Lower leg skin (tissue), 4 donors: ENCODE data around the gene ARL11. TPM values are rescaled to one million over a fixed set of nuclear protein-coding genes. Genes with fewer than 3 reads are reported as not detected.
"Not testable (repeated sequence)": the region's sequence is repeated elsewhere in the genome, so short reads cannot be mapped to it uniquely, and the experiment has no call there.

ENCODE experiments used
- DNase-seq, 2 donors: peaks; one replicate each; pipeline ENCODE4 v3.0.0-alpha.2; 2019; ENCODE audit warnings: low spot score in 2 of 2
- H3K4me3 ChIP-seq: fragments of 200-600 bp; sonication (generic); 2 replicates; pipeline ENCODE4 v1.5.1; 2017; ENCODE audit warnings: mild to moderate bottlenecking, low read depth; ENCODE audit not compliant: poor library complexity, severe bottlenecking
- CTCF ChIP-seq, 3 donors: fragments of 450-650 bp; IDR thresholded peaks; one replicate each; pipeline ENCODE4 v1.5.1; 2016; ENCODE audit warnings: antibody characterized with exemption in 3 of 3, mild to moderate bottlenecking in 3 of 3, moderate library complexity in 2 of 3
- POLR2A ChIP-seq, 2 donors: fragments of 450-650 bp; IDR thresholded peaks; one replicate each; pipeline ENCODE4 v1.6.1; 2016 to 2017; ENCODE audit warnings: antibody characterized with exemption in 2 of 2, mild to moderate bottlenecking in 1 of 2, moderate library complexity in 1 of 2
- WGBS, 2 donors: methylation state at CpG; one replicate each; pipeline ENCODE4 v1.1.5; 2018; 5-methylcytosine and 5-hydroxymethylcytosine counted together
- intact Hi-C: fragments of 100-400 bp; cut with DNase I; formaldehyde crosslinking; loops from one replicate; pipeline ENCODE4 v1.15.0; 2023; ENCODE audit warnings: low total_unique reads
- total RNA-seq, 4 donors: library from RNA; depleted of rRNA; stranded (reverse); fragments of >200 nt; gene quantifications; one replicate each; pipeline ENCODE4 v1.1.0, GENCODE V29; 2016

The ARL11 gene
- total RNA-seq, 4 donors from 2014 or later, result 0.19 to 0.51 TPM; not detected in 2

GRCh38 chr13:49602005-49602404 lies 26.3 kb upstream of the ARL11 start:
- 39 to 63% methylated on average over 1 of the region's 1 CpG for WGBS, 2 donors
- intact Hi-C loops, result loop anchor here (10.0 kb wide), 1 partner anchor 297 kb away; no protein-coding TSS in a partner anchor
- no peak for TF ChIP-seq POLR2A (IDR thresholded peaks at IDR 0.05)
- TF ChIP-seq CTCF (IDR thresholded peaks at IDR 0.05), result no peak
- H3K4me3 ChIP-seq, result no peak overlapping the region
- no peak for DNase-seq

- intact Hi-C loops, result loop anchor here (10.0 kb wide), 1 partner anchor 298 kb away; no protein-coding TSS in a partner anchor
- H3K4me3 ChIP-seq, DNase-seq: not testable (repeated sequence)
- WGBS, 2 donors, result 89 to 92% methylated on average over 7 of the region's 7 CpGs
These were observed 25.7 kb upstream of the ARL11 start for GRCh38 chr13:49602615-49603014.

DNA sequence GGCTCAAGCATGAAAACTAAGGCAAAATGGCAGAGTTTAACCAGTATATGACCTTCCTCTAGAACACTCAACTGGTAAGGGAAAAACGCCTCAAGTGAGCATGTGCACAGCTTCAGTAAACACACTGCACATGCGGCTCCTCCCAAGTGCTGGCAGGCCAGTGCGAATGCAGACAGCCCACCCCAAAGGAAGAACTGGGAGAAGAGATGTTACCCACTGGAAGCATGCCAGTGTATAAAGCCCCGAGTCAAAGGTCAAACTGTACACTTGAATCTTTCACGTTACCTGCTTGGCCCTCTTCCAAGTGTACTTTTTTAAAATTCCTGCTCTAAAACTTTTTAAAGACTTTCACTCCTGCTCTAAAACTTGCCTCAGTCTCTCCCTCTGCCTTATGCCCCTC lies 23.7 kb upstream of the ARL11 start:
- no peak overlapping the region for H3K4me3 ChIP-seq
- intact Hi-C loops, result loop anchor here (10.0 kb wide), 1 partner anchor 300 kb away; no protein-coding TSS in a partner anchor
- TF ChIP-seq CTCF (IDR thresholded peaks at IDR 0.05) (no peak), POLR2A (IDR thresholded peaks at IDR 0.05) (no peak)
- DNase-seq, result no peak
- 57% methylated on average over 5 of the region's 5 CpGs for WGBS, 2 donors

- intact Hi-C loops, result loop anchor here (10.0 kb wide), 1 partner anchor 302 kb away; no protein-coding TSS in a partner anchor
- TF ChIP-seq POLR2A (IDR thresholded peaks at IDR 0.05), result no peak
- TF ChIP-seq CTCF (IDR thresholded peaks at IDR 0.05), result peak in 1 of 3 donors; percentile 77
- WGBS, 2 donors, result 28 to 29% methylated on average over 15 of the region's 15 CpGs
- no peak overlapping the region for H3K4me3 ChIP-seq
- peak; percentile 87 to 98 for DNase-seq
These were observed 21.3 kb upstream of the ARL11 start for GRCh38 chr13:49606747-49607648.

GRCh38 chr13:49607761-49608160 lies 20.5 kb upstream of the ARL11 start:
- 64 to 71% methylated on average over 5 of the region's 5 CpGs for WGBS, 2 donors
- no peak overlapping the region for H3K4me3 ChIP-seq
- TF ChIP-seq CTCF (IDR thresholded peaks at IDR 0.05) (no peak), POLR2A (IDR thresholded peaks at IDR 0.05) (no peak)
- intact Hi-C loops, result loop anchor here (2.0 to 10.0 kb wide), 2 partner anchors 167 to 303 kb away; no protein-coding TSS in a partner anchor
- no peak for DNase-seq

DNA sequence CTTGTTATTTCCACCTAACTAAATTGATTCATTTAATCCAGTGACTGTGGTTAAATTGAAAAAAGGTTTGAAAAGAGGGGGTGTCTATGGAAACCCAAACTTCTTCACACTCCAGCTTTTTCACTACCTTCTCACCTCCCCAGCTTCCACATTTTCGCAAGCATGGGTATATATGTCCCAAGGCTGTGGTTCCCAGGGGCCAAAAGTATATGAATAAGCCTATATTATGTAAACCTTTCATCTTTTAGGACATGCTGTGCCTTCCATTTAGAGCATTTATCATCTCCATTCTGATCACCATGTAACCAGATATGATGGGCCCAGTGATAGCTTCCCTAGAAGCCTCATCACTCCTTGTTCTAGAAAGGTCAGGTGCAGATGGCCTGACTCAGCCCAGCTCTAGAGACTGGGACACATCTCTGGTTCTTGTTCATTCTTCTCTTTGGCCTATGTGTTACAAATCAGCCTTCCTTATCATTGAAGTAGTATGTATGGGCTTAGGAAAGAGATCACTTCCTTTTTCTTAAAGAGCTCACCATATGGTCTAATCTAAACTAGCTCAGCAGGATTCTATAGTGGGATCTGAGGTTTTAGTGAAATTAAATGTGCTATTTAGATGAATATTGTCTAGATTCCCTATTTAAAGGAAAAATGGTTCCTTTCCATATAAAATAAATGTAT lies 19.5 kb upstream of the ARL11 start:
- no peak overlapping the region for H3K4me3 ChIP-seq
- no peak for TF ChIP-seq CTCF (IDR thresholded peaks at IDR 0.05)
- no peak for TF ChIP-seq POLR2A (IDR thresholded peaks at IDR 0.05)
- WGBS, 2 donors, result 95 to 100% methylated on average over 1 of the region's 1 CpG
- no peak for DNase-seq
- intact Hi-C loops, result loop anchor here (2.0 to 10.0 kb wide), 2 partner anchors 168 to 304 kb away; no protein-coding TSS in a partner anchor
